Endothelial cell of hepatic sinusoid (primary cell): ENCODE measurements around the gene PGF.
"Not testable (repeated sequence)": the region's sequence is repeated elsewhere in the genome, so short reads cannot be mapped to it uniquely, and the experiment has no call there.

ENCODE experiments used
- in situ Hi-C: cut with HindIII; loops from 2 replicates; pipeline ENCODE4 v1.10.0; 2017; ENCODE audit warnings: low sequenced_read_pairs

The PGF gene

GRCh38 chr14:74955229-74956026 lies at the start of gene PGF:
Gene PGF, minus strand, starts transcription at chr14:74955597. Its CDS starts 355 bp downstream, at chr14:74955242.
- in situ Hi-C loops = no loop called here

GRCh38 chr14:75003250-75004027 lies 48.0 kb upstream of the PGF start:
- in situ Hi-C loops = no loop called here

GRCh38 chr14:75002392-75003249 lies 47.2 kb upstream of the PGF start, which contains the start of gene EIF2B2:
Gene EIF2B2, plus strand, starts transcription at chr14:75002921. Its CDS starts 70 bp downstream, at chr14:75002991.
- in situ Hi-C loops = no loop called here

GRCh38 chr14:75001899-75002298 lies 46.5 kb upstream of the PGF start:
- in situ Hi-C loops = no loop called here

GRCh38 chr14:75001261-75001660 lies 45.9 kb upstream of the PGF start:
- in situ Hi-C loops = no loop called here

GRCh38 chr14:74995781-74996180 lies 40.4 kb upstream of the PGF start:
- in situ Hi-C loops = not testable (repeated sequence)

- in situ Hi-C loops = not testable (repeated sequence)
Observed at GRCh38 chr14:74994182-74994581, 38.8 kb upstream of the PGF start.

- in situ Hi-C loops = no loop called here
Observed at GRCh38 chr14:74988993-74989392, 33.6 kb upstream of the PGF start.

- in situ Hi-C loops = no loop called here
Observed at GRCh38 chr14:74988131-74988530, 32.7 kb upstream of the PGF start.

- in situ Hi-C loops = no loop called here
Observed at GRCh38 chr14:74985806-74986205, 30.4 kb upstream of the PGF start.

GRCh38 chr14:74985028-74985310 lies 29.6 kb upstream of the PGF start:
- in situ Hi-C loops = no loop called here

GRCh38 chr14:74984236-74985027 lies 29.0 kb upstream of the PGF start:
- in situ Hi-C loops = no loop called here

- in situ Hi-C loops = no loop called here
Observed at GRCh38 chr14:74983343-74983742, 27.9 kb upstream of the PGF start.

GRCh38 chr14:74982661-74983060 lies 27.3 kb upstream of the PGF start:
- in situ Hi-C loops = no loop called here

GRCh38 chr14:74981833-74982232 lies 26.4 kb upstream of the PGF start:
- in situ Hi-C loops = no loop called here

GRCh38 chr14:74981462-74981782 lies 26.0 kb upstream of the PGF start:
- in situ Hi-C loops = no loop called here

- in situ Hi-C loops = no loop called here
Observed at GRCh38 chr14:74980731-74981461, 25.5 kb upstream of the PGF start.

- in situ Hi-C loops = no loop called here
Observed at GRCh38 chr14:74980398-74980730, 25.0 kb upstream of the PGF start.

GRCh38 chr14:74979442-74980397 lies 24.3 kb upstream of the PGF start:
- in situ Hi-C loops = no loop called here
